ENCODE results near the gene IL3. TPM values are rescaled to one million over a fixed set of nuclear protein-coding genes. Genes with fewer than 3 reads are reported as not detected.

The IL3 gene
- total and polyA plus RNA-seq, 9 donors = not detected

DNA sequence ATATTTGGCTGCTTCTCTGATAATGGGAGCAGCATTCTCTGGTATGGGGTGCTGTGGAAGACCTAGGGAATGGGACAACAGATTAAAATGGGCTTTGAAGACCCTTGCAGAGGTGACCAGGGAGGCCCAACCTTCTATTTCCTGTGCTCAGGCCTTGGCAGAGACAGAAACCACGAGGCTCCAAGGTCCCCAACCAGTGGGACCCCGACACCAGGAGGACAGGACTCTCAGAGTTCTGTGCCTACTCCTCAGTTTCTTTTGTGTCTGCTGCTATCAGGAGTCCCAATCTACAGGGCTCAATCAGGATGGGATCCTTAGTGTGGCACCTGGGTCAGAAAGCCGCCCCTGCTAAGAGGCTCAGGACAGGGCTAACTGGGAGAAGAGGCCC is 42.5 kb downstream of the IL3 start:
- TF ChIP-seq POLR2A (IDR thresholded peaks at IDR 0.05) = no peak
- TF ChIP-seq EP300 (IDR thresholded peaks at IDR 0.05) = no peak
- TF ChIP-seq CTCF (IDR thresholded peaks at IDR 0.05) = no peak
- DNase-seq = no peak
- Histone ChIP-seq H3K36me3 (no peaks in the 10 kb centered on the region), H3K27ac (no peak overlapping the region), H3K4me3 (no peak overlapping the region), H3K4me1 (ENCODE audit: insufficient read depth) (no peaks in the 10 kb centered on the region), H3K9me3 (no peaks in the 10 kb centered on the region), H3K27me3 (no peaks in the 10 kb centered on the region)
- intact Hi-C loops (cut with DNase I) = no loop called here
- WGBS, 3 donors = 73 to 77% (median 73%) methylated on average over 3 of the region's 3 CpGs

- Histone ChIP-seq H3K4me1 (ENCODE audit: insufficient read depth) (no peaks in the 10 kb centered on the region), H3K9me3 (no peaks in the 10 kb centered on the region), H3K27me3 (no peaks in the 10 kb centered on the region), H3K27ac (no peak overlapping the region), H3K4me3 (no peak overlapping the region), H3K36me3 (no peaks in the 10 kb centered on the region)
- TF ChIP-seq CTCF (IDR thresholded peaks at IDR 0.05) (no peak), POLR2A (IDR thresholded peaks at IDR 0.05) (no peak), EP300 (IDR thresholded peaks at IDR 0.05) (no peak)
- peak in 4 of 5 donors; percentile 17 to 51 (median 34) for DNase-seq
- intact Hi-C loops (cut with DNase I) = no loop called here
Observed at GRCh38 chr5:132103332-132103951, 43.0 kb downstream of the IL3 start.

- H3K4me1 ChIP-seq (ENCODE audit: insufficient read depth) = no peaks in the 10 kb centered on the region
- no peaks in the 10 kb centered on the region for H3K27me3 ChIP-seq
- intact Hi-C loops (cut with DNase I) = no loop called here
- DNase-seq = no peak
- H3K36me3 ChIP-seq = no peaks in the 10 kb centered on the region
- H3K4me3 ChIP-seq = no peak overlapping the region
- TF ChIP-seq CTCF (IDR thresholded peaks at IDR 0.05) (no peak), POLR2A (IDR thresholded peaks at IDR 0.05) (no peak), EP300 (IDR thresholded peaks at IDR 0.05) (no peak)
- no peak overlapping the region for H3K27ac ChIP-seq
- WGBS, 3 donors = 86 to 95% (median 92%) methylated on average over 6 of the region's 6 CpGs
- no peaks in the 10 kb centered on the region for H3K9me3 ChIP-seq
Observed at GRCh38 chr5:132103969-132104391, 43.5 kb downstream of the IL3 start.

DNA sequence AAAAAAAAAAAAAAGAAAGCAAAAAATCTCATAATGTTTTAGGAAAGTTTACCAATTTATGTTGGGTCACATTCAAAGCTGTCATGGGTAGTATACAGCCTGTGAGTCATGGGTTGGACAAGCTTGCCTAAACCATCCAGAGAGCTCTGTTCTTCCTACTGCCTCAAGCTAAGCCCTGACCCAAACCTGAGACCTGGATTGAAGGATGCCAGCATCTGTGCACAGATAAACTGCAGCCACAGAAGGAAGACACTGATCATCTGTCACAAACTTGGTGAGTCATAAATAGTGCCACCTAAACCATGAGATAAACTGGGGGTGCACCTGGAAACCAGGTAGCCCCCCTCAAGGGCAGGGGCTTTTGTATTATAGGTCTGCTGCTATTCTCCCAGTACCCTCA is 44.1 kb downstream of the IL3 start:
- Histone ChIP-seq H3K27me3 (no peaks in the 10 kb centered on the region), H3K4me3 (no peak overlapping the region), H3K9me3 (no peaks in the 10 kb centered on the region), H3K4me1 (ENCODE audit: insufficient read depth) (no peaks in the 10 kb centered on the region), H3K36me3 (no peaks in the 10 kb centered on the region), H3K27ac (no peak overlapping the region)
- intact Hi-C loops (cut with DNase I) = no loop called here
- no peak for DNase-seq
- TF ChIP-seq CTCF (IDR thresholded peaks at IDR 0.05) = no peak
- TF ChIP-seq POLR2A (IDR thresholded peaks at IDR 0.05) = no peak
- no peak for TF ChIP-seq EP300 (IDR thresholded peaks at IDR 0.05)
